Activated naive CD8-positive, alpha-beta T cell treated with anti-CD3 and anti-CD28 coated beads, Interleukin-2, amount 10 ng/mL, durations not matched to agents 7 days and 5 days (primary cell): ENCODE results near the gene SPATA7. TPM values are rescaled to one million over a fixed set of nuclear protein-coding genes. Genes with fewer than 3 reads are reported as not detected.

Experiments
- ATAC-seq: fragments of 150-1000 bp; cut with Tn5 transposase; one replicate; pipeline ENCODE4 v1.10.0; 2021; ENCODE audit warnings: low read depth, moderate library complexity
- POLR2A ChIA-PET: fragments of 350-600 bp; sonication (Branson Sonifier 250); formaldehyde crosslinking; loops from one replicate; lab custom pipeline; 2021; ENCODE audit warnings: antibody characterized with exemption; lab: Charles Lee
- DNase-seq: peaks from one replicate; pipeline ENCODE4 v3.0.0; 2021
- H3K27ac Mint-ChIP-seq: one replicate; pipeline ENCODE4 v1.8.0; 2022; ENCODE audit warnings: mild to moderate bottlenecking, mixed read lengths
- H3K27me3 Mint-ChIP-seq: one replicate; pipeline ENCODE4 v1.8.0; 2022; ENCODE audit warnings: mild to moderate bottlenecking, moderate library complexity, mixed read lengths
- H3K36me3 Mint-ChIP-seq: one replicate; pipeline ENCODE4 v1.8.0; 2021; ENCODE audit warnings: mild to moderate bottlenecking, mixed read lengths
- H3K4me1 Mint-ChIP-seq: one replicate; pipeline ENCODE4 v1.8.0; 2021; ENCODE audit warnings: mixed read lengths
- H3K4me3 Mint-ChIP-seq: one replicate; pipeline ENCODE4 v1.8.0; 2022; ENCODE audit warnings: mild to moderate bottlenecking, moderate library complexity, mixed read lengths
- H3K9me3 Mint-ChIP-seq: one replicate; pipeline ENCODE4 v1.8.0; 2021; ENCODE audit warnings: mixed read lengths
- total RNA-seq, 2 experiments: library from RNA; stranded (reverse); gene quantifications; one replicate each; pipeline ENCODE4 v1.2.3, GENCODE V29; 2021

Gene SPATA7
- 1 to 10 TPM; 2.9 to 3.3 TPM for total RNA-seq

- H3K9me3 Mint-ChIP-seq: no peaks in the 10 kb centered on the region
- peak within 1 kb of the TSS; percentile 90 for H3K4me3 Mint-ChIP-seq
- POLR2A ChIA-PET: no interaction called here
- H3K27ac Mint-ChIP-seq: peak within 1 kb of the TSS; percentile 87
- H3K36me3 Mint-ChIP-seq: no peaks in the 10 kb centered on the region
- ATAC-seq (peak; percentile 99), DNase-seq (peak; percentile 86)
- H3K4me1 Mint-ChIP-seq: peaks cover 11% of the 10 kb centered on the region
- peaks cover 13% of the 10 kb centered on the region for H3K27me3 Mint-ChIP-seq
Observed at GRCh38 chr14:88385212-88386101, at the start of gene SPATA7. SPATA7 (plus strand) TSS chr14:88385657; CDS start chr14:88385819, 162 bp downstream.

GRCh38 chr14:88340357-88340756, 45.1 kb upstream of the SPATA7 start:
- DNase-seq (no peak), ATAC-seq (no peak)
- no peaks in the 10 kb centered on the region for H3K36me3 Mint-ChIP-seq
- peaks cover 7% of the 10 kb centered on the region for H3K27me3 Mint-ChIP-seq
- H3K9me3 Mint-ChIP-seq: no peaks in the 10 kb centered on the region
- H3K27ac Mint-ChIP-seq: no peak overlapping the region
- POLR2A ChIA-PET: no interaction called here
- no peak overlapping the region for H3K4me3 Mint-ChIP-seq
- no peaks in the 10 kb centered on the region for H3K4me1 Mint-ChIP-seq

- no peak overlapping the region for H3K27ac Mint-ChIP-seq
- H3K9me3 Mint-ChIP-seq: no peaks in the 10 kb centered on the region
- H3K4me3 Mint-ChIP-seq: no peak overlapping the region
- ATAC-seq (no peak), DNase-seq (no peak)
- H3K4me1 Mint-ChIP-seq: no peaks in the 10 kb centered on the region
- peaks cover 7% of the 10 kb centered on the region for H3K27me3 Mint-ChIP-seq
- POLR2A ChIA-PET: no interaction called here
- no peaks in the 10 kb centered on the region for H3K36me3 Mint-ChIP-seq
Observed at GRCh38 chr14:88342980-88343379, 42.5 kb upstream of the SPATA7 start.

- no peak for DNase-seq
- Mint-ChIP-seq H3K4me3 (no peak overlapping the region), H3K36me3 (no peaks in the 10 kb centered on the region), H3K27me3 (peaks cover under 1% of the 10 kb centered on the region), H3K9me3 (no peaks in the 10 kb centered on the region), H3K27ac (no peak overlapping the region), H3K4me1 (no peaks in the 10 kb centered on the region)
- POLR2A ChIA-PET: no interaction called here
- ATAC-seq: no peak
Observed at GRCh38 chr14:88346048-88346639, 39.3 kb upstream of the SPATA7 start.

- H3K4me1 Mint-ChIP-seq: no peaks in the 10 kb centered on the region
- no peak overlapping the region for H3K27ac Mint-ChIP-seq
- H3K27me3 Mint-ChIP-seq: no peaks in the 10 kb centered on the region
- ATAC-seq (no peak), DNase-seq (no peak)
- H3K36me3 Mint-ChIP-seq: no peaks in the 10 kb centered on the region
- no peak overlapping the region for H3K4me3 Mint-ChIP-seq
- POLR2A ChIA-PET: no interaction called here
- H3K9me3 Mint-ChIP-seq: no peaks in the 10 kb centered on the region
Observed at GRCh38 chr14:88348546-88348945, 36.9 kb upstream of the SPATA7 start.

GRCh38 chr14:88351966-88352691, 33.3 kb upstream of the SPATA7 start:
- POLR2A ChIA-PET: no interaction called here
- no peaks in the 10 kb centered on the region for H3K4me1 Mint-ChIP-seq
- DNase-seq (no peak), ATAC-seq (no peak)
- H3K36me3 Mint-ChIP-seq: no peaks in the 10 kb centered on the region
- H3K27me3 Mint-ChIP-seq: no peaks in the 10 kb centered on the region
- no peak overlapping the region for H3K4me3 Mint-ChIP-seq
- H3K9me3 Mint-ChIP-seq: no peaks in the 10 kb centered on the region
- no peak overlapping the region for H3K27ac Mint-ChIP-seq

- H3K27ac Mint-ChIP-seq: no peak overlapping the region
- H3K4me1 Mint-ChIP-seq: no peaks in the 10 kb centered on the region
- no peak overlapping the region for H3K4me3 Mint-ChIP-seq
- H3K36me3 Mint-ChIP-seq: no peaks in the 10 kb centered on the region
- H3K27me3 Mint-ChIP-seq: peaks cover under 1% of the 10 kb centered on the region
- DNase-seq: no peak
- H3K9me3 Mint-ChIP-seq: no peaks in the 10 kb centered on the region
- POLR2A ChIA-PET: no interaction called here
- no peak for ATAC-seq
Observed at GRCh38 chr14:88352698-88353097, 32.8 kb upstream of the SPATA7 start.

- Mint-ChIP-seq H3K27me3 (peaks cover 4% of the 10 kb centered on the region), H3K4me1 (no peaks in the 10 kb centered on the region), H3K4me3 (no peak overlapping the region), H3K27ac (no peak overlapping the region), H3K9me3 (no peaks in the 10 kb centered on the region), H3K36me3 (no peaks in the 10 kb centered on the region)
- ATAC-seq (no peak), DNase-seq (no peak)
- POLR2A ChIA-PET: no interaction called here
Observed at GRCh38 chr14:88354358-88354757, 31.1 kb upstream of the SPATA7 start.

- Mint-ChIP-seq H3K36me3 (no peaks in the 10 kb centered on the region), H3K27me3 (peaks cover 12% of the 10 kb centered on the region), H3K4me1 (no peaks in the 10 kb centered on the region), H3K4me3 (no peak overlapping the region), H3K27ac (no peak overlapping the region), H3K9me3 (no peaks in the 10 kb centered on the region)
- POLR2A ChIA-PET: no interaction called here
- ATAC-seq (no peak), DNase-seq (no peak)
Observed at GRCh38 chr14:88359500-88359899, 26.0 kb upstream of the SPATA7 start.

- POLR2A ChIA-PET: no interaction called here
- DNase-seq: no peak
- no peak overlapping the region for H3K4me3 Mint-ChIP-seq
- H3K27ac Mint-ChIP-seq: no peak overlapping the region
- no peaks in the 10 kb centered on the region for H3K4me1 Mint-ChIP-seq
- H3K36me3 Mint-ChIP-seq: no peaks in the 10 kb centered on the region
- ATAC-seq: no peak
- peaks cover 10% of the 10 kb centered on the region for H3K27me3 Mint-ChIP-seq
- no peaks in the 10 kb centered on the region for H3K9me3 Mint-ChIP-seq
Observed at GRCh38 chr14:88363644-88364043, 21.8 kb upstream of the SPATA7 start.

- H3K4me3 Mint-ChIP-seq: no peak overlapping the region
- H3K27ac Mint-ChIP-seq: no peak overlapping the region
- POLR2A ChIA-PET: no interaction called here
- peaks cover 10% of the 10 kb centered on the region for H3K27me3 Mint-ChIP-seq
- no peaks in the 10 kb centered on the region for H3K9me3 Mint-ChIP-seq
- H3K4me1 Mint-ChIP-seq: no peaks in the 10 kb centered on the region
- no peaks in the 10 kb centered on the region for H3K36me3 Mint-ChIP-seq
- ATAC-seq: no peak
- DNase-seq: no peak
Observed at GRCh38 chr14:88364710-88365413, 20.6 kb upstream of the SPATA7 start.

GRCh38 chr14:88369496-88369895, 16.0 kb upstream of the SPATA7 start:
- POLR2A ChIA-PET: no interaction called here
- ATAC-seq (no peak), DNase-seq (no peak)
- Mint-ChIP-seq H3K27ac (no peak overlapping the region), H3K4me3 (no peak overlapping the region), H3K4me1 (no peaks in the 10 kb centered on the region), H3K36me3 (no peaks in the 10 kb centered on the region), H3K27me3 (peaks cover 15% of the 10 kb centered on the region), H3K9me3 (no peaks in the 10 kb centered on the region)

GRCh38 chr14:88379706-88380343, 5.6 kb upstream of the SPATA7 start:
- ATAC-seq: no peak
- POLR2A ChIA-PET: no interaction called here
- H3K36me3 Mint-ChIP-seq: no peaks in the 10 kb centered on the region
- H3K9me3 Mint-ChIP-seq: peaks cover 2% of the 10 kb centered on the region
- H3K4me3 Mint-ChIP-seq: no peak overlapping the region
- H3K4me1 Mint-ChIP-seq: peaks cover 6% of the 10 kb centered on the region
- H3K27ac Mint-ChIP-seq: no peak overlapping the region
- H3K27me3 Mint-ChIP-seq: peaks cover 28% of the 10 kb centered on the region
- no peak for DNase-seq
